NT2/D1 (cell line): ENCODE results near the gene BSCL2.

Experiments used
- SUZ12 ChIP-seq: IDR thresholded peaks from 2 replicates; pipeline ENCODE4 v1.6.1; 2011; ENCODE audit not compliant: insufficient read length, insufficient read depth; ENCODE audit errors: extremely low read depth
- ZNF274 ChIP-seq: IDR thresholded peaks from 2 replicates; pipeline ENCODE4 v1.6.1; 2011; ENCODE audit warnings: mild to moderate bottlenecking, low read depth, low read length

GRCh38 chr11:62755086-62755615, 47.9 kb upstream of the BSCL2 start:
- TF ChIP-seq SUZ12 (no peak), ZNF274 (no peak)
